Adipose tissue (tissue), 3 donors: ENCODE results near the gene MYCN. TPM values are rescaled to one million over a fixed set of nuclear protein-coding genes. Genes with fewer than 3 reads are reported as not detected.
"Not testable (repeated sequence)": the region's sequence is repeated elsewhere in the genome, so short reads cannot be mapped to it uniquely, and the experiment has no call there.

ENCODE experiments used
- H3K27ac ChIP-seq: one replicate; pipeline ENCODE4 v1.5.1; 2013; ENCODE audit warnings: low read depth, low read length
- WGBS, 3 donors: extraction: QIAGEN DNeasy Blood & Tissue Kit; methylation state at CpG; one replicate each; pipeline ENCODE4 v1.1.7; 2013; 5-methylcytosine and 5-hydroxymethylcytosine counted together
- polyA plus RNA-seq, 3 donors: library from polyadenylated mRNA; stranded (reverse); fragments of 200-250 nt; gene quantifications; one replicate each; pipeline ENCODE4 v1.2.3, GENCODE V29; 2013
- donor health status: healthy with polysubstance abuse.
- donor health status: Bipolar disorder and iron deficiency.
- donor health status: healthy.

The MYCN gene
- 1 to 10 TPM in 1 of 3 donors, under 1 TPM in 2; 0.17 to 1.0 (median 0.45) TPM for polyA plus RNA-seq

GRCh38 chr2:15939854-15940660, at the start of gene MYCN:
Gene MYCN, plus strand, starts transcription at chr2:15940550. Its CDS starts 1,515 bp downstream, at chr2:15942065.
- no peak within 1 kb of the TSS for H3K27ac ChIP-seq
- WGBS, 3 donors = 1% methylated on average over 43 to 47 of the region's 47 CpGs

DNA sequence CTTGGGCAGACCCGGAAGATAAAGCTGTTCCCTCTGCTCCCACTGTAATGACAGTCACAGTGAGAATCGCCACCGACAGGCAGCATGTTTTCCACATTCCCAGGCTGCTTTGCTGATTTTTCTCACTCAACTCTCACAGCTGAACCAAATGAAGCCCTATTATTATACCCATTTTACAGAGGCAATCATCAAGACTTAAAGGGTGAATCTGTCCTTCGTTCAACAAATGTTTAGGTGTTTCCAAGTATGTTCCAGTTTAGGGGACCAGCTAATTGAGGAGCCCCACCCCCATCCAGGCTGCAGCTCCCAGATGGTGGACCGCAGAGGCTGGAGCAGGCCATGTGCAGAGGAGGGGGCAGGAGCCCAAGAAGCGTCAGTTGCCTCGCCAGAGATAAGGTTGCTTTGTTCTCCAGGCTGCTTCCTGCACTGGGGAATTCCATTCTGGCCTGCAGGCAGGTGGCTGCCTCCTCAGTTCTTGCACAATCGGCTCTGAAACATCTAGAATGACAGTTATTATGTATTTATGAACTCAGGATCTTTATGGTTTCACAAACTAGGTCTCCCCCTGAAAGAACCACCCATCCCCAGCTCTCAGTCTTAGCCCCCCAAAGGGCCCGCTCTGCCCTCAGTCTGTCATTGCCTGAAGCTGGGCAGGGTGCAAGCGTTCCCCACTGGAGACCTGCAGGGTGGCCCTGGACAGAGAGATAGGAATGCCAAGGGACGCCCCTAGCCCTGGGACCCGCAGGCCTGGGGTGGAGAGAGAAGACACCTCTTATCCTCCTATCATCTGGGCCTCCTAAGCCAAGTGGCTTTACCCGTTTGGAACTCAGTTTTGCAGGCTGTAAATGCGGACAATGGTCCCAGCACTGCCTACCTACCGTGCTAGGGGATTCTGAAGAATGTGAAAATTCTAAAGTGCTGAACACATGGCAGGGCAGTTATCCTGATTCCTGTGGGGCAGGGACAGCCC, 49.1 kb upstream of the MYCN start:
- H3K27ac ChIP-seq = no peak overlapping the region
- WGBS, 3 donors = 64 to 73% (median 71%) methylated on average over 15 of the region's 15 CpGs

DNA sequence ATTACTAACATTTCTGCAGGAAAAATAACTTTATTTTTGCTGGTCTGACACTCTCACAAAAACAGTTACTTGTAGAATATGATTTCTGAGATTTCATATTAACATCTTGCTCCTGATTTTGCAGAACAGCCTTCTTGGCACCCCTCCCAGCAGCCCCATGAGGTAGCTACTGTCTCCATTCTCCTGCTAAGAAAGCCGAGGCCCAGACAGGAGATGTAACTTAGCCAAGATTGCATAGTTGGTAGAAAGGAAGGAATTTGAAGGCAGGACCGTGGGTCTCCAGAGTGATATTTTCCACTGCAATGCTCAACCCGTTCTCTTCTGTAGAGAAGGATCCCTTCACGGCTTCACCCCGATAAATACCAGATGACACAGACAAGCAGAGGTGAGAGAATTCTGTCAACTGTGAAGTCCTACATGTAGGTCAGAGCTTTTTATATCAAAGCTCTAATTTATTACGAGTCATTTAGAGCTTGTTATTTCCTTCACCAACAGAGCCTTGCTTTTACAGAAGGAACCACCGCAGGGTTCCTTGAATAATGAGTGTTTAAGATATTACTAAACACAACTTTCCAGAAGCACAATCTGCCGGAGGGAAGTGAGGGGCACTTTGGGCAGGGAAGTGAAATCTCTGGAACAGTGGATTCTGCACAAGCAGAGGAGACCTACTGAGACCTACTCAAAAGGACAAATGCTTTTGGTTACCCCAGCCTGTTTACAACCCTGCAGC, 48.0 kb upstream of the MYCN start:
- WGBS, 3 donors = 47 to 71% (median 60%) methylated on average over 8 of the region's 8 CpGs

DNA sequence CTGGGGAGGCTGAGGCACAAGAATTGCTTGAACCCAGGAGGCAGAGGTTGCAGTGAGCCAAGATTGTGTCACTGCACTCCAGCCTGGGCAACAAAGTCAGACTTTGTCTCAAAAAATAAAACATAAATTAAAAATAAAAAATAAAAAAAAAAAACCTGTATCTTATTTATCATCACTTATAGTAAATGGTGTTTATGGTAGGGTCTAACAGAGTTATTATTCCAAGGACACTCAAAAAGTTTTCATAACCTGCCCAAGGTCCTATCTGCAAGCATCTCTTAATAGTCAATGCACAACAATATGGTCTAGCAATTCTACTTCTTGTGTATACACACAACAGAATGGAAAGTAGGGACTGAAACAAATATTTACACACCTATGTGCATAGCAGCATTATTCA, 47.3 kb upstream of the MYCN start:
- no peak overlapping the region for H3K27ac ChIP-seq

More for the DNA sequence above, 48.0 kb upstream of the MYCN start:
- H3K27ac ChIP-seq = no peak overlapping the region

- no peak overlapping the region for H3K27ac ChIP-seq
- 77 to 84% (median 79%) methylated on average over 7 of the region's 7 CpGs for WGBS, 3 donors
Measured at GRCh38 chr2:15893689-15894480, 46.5 kb upstream of the MYCN start.

DNA sequence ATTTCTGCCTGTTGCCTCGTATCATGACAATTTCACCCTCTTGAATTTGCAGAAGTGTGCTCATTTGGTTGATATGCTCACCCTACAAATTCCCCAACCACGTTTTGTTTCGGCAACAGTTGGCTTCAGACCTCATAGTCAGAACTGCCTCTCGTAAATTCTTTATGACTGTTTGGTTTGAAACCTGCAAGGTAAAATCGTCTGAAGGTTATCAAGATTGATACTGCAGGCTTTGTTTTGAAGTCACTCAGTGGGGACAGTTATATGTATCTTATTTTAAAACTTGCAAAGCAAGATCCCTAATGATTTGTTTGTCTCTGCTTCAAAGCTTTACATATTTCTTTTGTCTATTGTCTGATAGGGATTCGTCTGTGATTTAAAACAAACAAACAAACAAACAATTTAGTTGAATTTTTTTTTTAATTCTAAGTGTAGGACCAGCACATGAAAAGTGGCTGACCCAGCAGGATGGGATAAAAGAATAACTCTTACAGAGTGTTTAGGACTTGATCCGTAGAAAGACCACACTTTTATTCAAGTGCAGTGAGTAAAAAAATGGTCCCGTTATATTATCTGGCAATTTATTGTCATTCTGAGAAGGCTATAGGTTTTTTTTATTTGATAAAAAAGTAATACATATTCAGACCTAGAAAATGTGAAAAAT, 45.7 kb upstream of the MYCN start:
- H3K27ac ChIP-seq = no peak overlapping the region
- 62 to 82% (median 80%) methylated on average over 8 of the region's 8 CpGs for WGBS, 3 donors

- 58 to 83% (median 80%) methylated on average over 7 of the region's 7 CpGs for WGBS, 3 donors
- H3K27ac ChIP-seq = no peak overlapping the region
Measured at GRCh38 chr2:15895615-15896469, 44.5 kb upstream of the MYCN start.

GRCh38 chr2:15896859-15897258, 43.5 kb upstream of the MYCN start:
- WGBS, 3 donors = 91 to 95% (median 92%) methylated on average over 4 of the region's 4 CpGs
- no peak overlapping the region for H3K27ac ChIP-seq

GRCh38 chr2:15897431-15898098, 42.8 kb upstream of the MYCN start:
- WGBS, 3 donors = 89 to 95% (median 93%) methylated on average over 4 of the region's 4 CpGs
- H3K27ac ChIP-seq = no peak overlapping the region

- 91 to 97% (median 93%) methylated on average over 2 of the region's 2 CpGs for WGBS, 3 donors
- H3K27ac ChIP-seq = no peak overlapping the region
Measured at GRCh38 chr2:15899327-15899612, 41.1 kb upstream of the MYCN start.

GRCh38 chr2:15899751-15900493, 40.4 kb upstream of the MYCN start:
- 82 to 88% (median 87%) methylated on average over 6 of the region's 6 CpGs for WGBS, 3 donors

GRCh38 chr2:15901095-15901807, 39.1 kb upstream of the MYCN start:
- 82 to 94% (median 93%) methylated on average over 5 of the region's 5 CpGs for WGBS, 3 donors
- H3K27ac ChIP-seq = no peak overlapping the region

More at GRCh38 chr2:15899751-15900493, 40.4 kb upstream of the MYCN start:
- H3K27ac ChIP-seq = no peak overlapping the region

GRCh38 chr2:15901808-15902130, 38.6 kb upstream of the MYCN start:
- WGBS, 3 donors = 61 to 100% (median 99%) methylated on average over 3 of the region's 3 CpGs
- no peak overlapping the region for H3K27ac ChIP-seq

GRCh38 chr2:15903910-15904309, 36.4 kb upstream of the MYCN start:
- not testable (repeated sequence) for H3K27ac ChIP-seq
- WGBS, 3 donors = 87 to 90% (median 88%) methylated on average over 3 of the region's 3 CpGs

- no peak overlapping the region for H3K27ac ChIP-seq
Measured at GRCh38 chr2:15905267-15905645, 35.1 kb upstream of the MYCN start.
